HG03432 (cell line): ENCODE data around the gene SEC24A.
"Not testable (repeated sequence)": the region's sequence is repeated elsewhere in the genome, so short reads cannot be mapped to it uniquely, and the experiment has no call there.

ENCODE experiments used
- ATAC-seq: cut with Tn5 transposase; IDR thresholded peaks from one replicate; pipeline ENCODE4 v1.9.1; 2021; ENCODE audit warnings: mild to moderate bottlenecking, moderate library complexity; ENCODE audit not compliant: unreplicated experiment

Gene SEC24A

DNA sequence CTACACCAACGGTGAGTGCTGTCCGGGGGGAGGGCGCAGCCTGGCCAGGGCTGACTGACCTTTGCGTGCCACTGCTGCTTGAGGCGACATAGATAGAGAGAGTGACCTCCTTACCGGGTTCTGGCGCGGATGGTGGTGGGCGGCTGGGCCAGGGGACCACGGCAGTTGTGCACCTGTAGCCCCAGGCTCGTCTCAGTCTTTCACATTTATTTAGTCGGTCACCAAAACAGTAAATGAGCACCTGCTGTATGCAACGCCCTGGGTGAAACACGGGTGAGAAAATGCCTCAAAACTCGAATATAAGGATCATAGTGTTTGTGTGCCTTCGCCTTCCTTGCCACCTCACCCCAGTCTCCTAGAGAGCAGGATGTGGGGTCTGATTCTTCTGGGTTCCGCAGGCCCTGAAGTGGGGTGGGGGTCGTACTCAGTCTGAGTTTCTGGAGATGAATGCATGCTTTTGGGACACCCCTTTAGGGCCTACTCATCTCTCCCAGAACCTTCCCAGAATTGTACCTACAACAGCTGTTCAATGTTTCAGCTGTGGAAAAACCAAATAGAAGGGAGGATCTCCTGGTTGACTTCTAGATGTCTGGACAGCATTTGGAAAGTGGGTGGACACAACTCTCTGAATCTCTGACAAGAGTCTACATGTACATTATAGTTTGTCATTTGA, 714 bp downstream of the SEC24A start:
- ATAC-seq: no peak

DNA sequence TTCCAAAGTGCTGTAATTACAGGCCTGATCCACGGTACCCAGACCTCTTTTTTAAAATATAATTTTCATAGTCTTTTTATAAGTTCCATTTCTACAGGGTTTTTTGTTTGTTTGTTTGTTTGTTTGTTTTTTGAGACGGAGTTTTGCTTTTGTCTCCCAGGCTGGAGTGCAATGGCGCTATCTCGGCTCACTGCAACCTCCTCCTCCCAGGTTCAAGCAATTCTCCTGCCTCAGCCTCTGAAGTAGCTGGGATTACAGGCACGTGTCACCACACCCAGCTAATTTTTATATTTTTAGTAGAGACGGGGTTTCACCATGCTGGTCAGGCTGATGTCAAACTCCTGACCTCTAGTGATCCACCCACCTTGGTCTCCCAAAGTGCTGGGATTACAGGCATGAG, 2.1 kb downstream of the SEC24A start:
- not testable (repeated sequence) for ATAC-seq

DNA sequence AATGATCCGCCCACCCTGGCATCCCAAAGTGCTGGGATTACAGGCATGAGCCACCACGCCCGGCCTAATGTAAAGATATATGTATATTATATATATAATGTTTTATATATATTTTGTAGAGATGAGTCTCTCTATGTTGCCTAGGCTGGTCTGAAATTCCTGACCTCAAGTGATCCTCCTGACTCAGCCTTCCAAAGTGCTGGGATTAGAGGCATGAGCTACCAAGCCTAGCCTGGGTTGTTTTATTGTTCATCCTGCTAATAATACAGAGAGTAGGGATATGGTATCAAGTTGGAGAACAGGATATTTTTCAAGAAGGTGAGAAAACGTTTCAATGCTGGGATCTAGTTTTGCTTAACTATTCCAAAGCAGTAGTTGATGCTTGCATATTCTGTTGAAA, 2.9 kb downstream of the SEC24A start:
- no peak for ATAC-seq

DNA sequence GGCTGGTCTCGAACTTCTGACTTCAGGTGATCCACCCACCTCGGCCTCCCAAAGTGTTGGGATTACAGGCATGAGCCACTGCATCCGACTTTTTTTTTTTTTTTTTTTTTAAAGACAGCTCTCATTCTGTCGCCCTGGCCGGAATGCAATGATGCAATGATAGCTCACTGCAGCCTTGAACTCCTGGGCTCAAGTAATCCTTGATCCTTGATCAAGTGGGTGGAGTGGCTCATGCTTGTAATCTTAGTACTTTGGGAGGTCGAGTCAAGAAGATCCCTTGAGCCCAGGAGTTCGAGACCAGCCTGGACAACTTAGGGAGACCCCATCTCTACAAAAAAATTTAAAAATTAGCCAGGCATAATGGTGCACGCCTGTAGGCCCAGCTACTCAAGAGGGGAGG, 8.1 kb downstream of the SEC24A start:
- ATAC-seq: no peak

DNA sequence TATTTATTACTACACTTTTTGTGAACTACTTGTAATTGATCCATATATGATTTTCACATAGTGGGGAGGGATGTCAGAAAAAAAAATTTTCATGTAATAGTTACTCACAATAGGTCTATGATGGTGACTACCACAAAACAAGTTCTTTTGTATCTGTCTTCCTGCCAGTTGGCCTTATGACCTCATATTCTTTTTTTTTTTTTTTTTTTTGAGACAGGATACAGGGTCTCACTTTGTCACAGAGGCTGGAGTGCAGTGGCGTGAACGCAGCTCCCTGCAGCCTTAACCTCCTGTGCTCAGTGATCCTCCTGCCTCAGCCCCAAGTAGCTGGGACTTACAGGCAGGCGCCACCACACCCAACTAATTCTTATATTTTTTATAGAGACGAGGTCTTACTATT, 10.9 kb downstream of the SEC24A start:
- no peak for ATAC-seq

DNA sequence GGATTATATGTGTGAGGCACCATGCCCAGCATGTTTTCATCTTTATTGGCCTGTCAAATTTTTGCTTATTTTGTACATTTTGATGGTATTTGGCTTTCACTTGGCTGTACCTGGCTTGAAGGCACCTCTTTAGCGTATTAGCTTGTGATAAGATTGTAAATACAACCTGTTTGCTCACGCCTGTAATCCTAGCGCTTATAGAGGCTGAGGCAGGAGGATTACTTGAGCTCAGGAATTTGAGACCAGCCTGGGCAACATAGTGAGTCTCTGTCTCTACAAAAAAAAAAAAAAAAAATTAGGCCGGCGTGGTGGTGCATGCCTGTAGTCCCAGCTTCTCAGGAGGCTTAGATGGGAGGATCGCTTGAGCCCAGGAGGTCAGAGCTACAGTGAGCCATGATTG, 11.3 kb downstream of the SEC24A start:
- ATAC-seq: no peak

DNA sequence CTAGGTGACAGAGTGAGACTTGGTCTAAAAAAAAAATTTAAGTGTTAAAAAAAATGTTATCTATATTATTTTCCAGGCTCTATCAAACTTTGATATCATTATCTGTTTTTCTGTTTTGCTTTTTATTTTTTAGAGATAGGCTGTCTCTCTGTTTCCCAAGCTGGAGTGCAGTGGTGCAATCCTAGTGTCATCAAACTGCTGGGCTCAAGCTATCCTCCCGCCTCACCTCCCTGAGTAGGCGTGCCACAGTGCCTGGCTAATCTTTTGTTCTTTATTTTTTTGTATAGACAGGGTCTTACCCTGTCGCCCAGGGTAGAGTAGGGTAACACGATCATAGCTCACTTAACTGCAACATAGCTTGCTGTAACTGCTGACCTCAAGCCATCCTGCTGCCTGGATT, 14.4 kb downstream of the SEC24A start:
- no peak for ATAC-seq

DNA sequence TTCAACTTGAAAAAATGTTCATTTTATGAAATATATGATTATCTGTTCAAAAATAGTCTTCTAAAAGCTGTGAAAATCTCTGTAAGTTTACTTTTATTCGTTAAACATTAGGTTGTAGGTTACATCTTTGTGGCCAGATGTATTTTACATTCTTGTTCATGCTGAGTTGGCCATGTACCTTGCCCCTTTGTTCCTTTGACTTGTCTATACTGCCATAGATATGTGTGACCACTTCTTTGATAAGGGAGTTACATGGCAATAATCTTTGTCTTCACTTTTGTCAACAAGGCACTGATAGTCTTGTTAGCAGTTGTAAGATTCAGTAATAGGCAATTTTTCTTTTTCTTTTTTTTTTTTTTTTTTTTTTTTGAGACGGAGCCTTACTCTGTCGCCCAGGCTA, 15.9 kb downstream of the SEC24A start:
- ATAC-seq: no peak

DNA sequence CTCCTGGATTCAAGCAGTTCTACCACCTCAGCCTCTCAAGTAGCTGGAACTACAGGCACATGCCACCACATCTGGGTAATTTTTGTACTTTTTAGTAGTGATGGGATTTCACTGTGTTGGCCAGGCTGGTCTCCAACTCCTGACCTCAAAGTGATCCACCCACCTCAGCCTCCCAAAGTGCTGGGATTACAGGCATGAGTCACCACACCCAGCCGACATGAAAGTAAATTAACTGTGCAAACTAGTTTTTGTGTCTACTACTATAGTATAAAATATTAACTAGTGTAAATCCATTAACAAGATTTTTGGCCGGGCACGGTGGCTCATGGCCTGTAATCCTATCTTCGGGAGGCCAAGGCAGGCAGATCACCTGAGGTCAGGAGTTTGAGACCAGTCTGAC, 25.0 kb downstream of the SEC24A start:
- ATAC-seq: not testable (repeated sequence)

DNA sequence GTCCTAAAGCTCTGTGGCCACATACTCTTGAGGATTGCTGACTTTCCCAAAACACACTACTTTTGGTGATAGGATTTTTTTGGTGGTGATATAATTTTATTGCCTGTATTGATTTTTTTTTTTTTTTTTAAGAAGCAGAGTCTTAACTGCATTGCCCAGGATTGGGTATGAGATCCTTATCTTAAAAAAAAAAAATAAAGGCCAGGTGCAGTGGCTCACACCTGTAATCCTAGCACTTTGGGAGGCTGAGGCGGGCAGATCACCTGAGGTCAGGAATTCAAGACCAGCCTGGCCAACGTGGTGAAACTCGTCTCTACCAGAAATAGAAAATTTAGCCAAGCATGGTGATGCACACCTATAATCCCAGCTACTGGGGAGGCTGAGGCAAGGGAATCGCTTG, 28.8 kb downstream of the SEC24A start:
- ATAC-seq: not testable (repeated sequence)

DNA sequence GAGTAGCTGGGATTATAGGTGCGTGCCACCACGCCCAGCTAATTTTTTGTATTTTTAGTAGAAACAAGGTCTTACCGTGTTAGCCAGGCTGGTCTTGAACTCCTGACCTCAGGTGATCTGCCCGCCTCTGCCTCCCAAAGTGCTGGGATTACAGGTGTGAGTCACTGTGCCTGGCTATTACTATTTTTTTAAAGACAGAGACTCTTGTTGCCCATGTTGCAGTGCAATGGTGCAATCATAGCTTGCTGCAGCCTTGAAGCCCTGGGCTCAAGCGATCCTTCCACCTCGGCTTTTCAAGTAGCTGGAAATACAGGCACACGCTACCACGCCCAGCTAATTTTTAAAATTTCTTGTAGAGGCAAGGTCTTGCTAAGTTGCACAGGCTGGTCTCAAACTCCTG, 41.6 kb downstream of the SEC24A start:
- not testable (repeated sequence) for ATAC-seq

DNA sequence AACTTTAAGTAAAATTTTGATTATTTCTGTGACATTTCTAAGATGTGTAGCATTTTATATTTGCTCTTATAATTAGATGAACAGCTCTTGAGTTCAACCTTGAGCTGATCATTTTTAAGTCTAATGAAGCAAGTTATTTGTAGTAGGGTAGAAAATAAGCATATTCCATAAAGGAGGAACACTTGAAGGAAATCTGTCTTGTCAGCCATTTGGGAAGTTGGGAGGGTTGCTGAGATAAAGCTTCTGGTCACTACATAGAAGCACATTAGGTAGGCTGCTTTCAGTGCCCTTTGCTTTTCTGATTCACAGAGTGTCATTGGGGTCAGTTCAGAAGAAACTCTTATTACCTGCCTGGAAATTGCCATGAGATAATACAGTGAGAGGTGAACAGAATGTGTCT, 44.1 kb downstream of the SEC24A start:
- ATAC-seq: no peak

DNA sequence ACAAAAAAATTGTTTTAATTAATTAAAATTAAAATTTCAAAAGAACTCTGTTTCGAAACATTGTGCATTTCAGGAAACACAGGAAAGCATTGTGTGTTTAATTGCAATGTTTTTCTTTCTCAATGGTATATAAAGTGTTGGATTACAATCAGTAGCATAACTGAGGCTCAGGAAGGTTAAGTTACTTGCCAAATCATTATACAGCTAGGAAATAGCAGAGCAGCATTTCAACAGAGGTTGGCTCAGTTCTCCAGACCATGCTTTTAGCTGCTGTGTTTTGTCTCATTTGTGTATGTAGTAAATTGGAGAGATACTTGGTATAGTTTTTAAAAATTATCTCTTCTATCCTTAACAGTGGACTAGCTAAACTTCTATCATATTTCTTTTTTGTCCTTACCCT, 59.7 kb downstream of the SEC24A start:
- no peak for ATAC-seq

DNA sequence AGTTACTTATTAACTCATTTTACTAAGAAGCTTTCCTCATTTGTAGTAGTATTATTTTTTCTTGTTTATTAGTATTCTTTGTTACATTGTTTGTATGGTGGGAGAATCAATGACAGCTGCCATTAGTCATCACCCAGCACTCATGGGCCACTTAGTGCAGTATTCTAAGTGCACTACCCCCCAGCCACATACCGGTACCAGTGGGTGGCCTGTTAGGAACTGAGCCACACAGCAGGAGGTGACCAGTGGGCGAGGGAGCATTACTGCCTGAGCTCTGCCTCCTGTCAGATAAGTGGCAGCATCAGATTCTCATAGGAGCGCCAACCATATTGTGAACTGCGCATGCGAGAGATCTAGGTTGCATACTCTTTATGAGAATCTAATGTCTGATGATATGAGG, 65.5 kb downstream of the SEC24A start:
- no peak for ATAC-seq

DNA sequence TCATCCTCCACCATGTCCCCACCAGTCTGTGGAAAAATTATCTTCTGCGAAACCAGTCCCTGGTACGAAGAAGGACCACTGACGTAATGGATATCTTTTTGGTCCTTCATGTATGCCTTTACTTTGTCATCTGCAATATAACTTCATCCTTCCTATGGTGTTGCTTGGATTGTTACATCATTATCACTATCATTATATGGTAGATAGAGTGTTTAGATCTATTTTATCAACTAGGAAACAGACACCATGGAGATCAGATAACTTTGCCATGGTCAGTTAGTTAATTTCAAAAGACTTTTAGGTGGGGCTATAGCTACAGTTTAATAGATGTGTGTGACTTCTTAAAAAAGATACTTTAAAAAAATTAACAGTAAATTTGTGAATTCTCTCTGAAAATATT, 66.0 kb downstream of the SEC24A start:
- no peak for ATAC-seq

DNA sequence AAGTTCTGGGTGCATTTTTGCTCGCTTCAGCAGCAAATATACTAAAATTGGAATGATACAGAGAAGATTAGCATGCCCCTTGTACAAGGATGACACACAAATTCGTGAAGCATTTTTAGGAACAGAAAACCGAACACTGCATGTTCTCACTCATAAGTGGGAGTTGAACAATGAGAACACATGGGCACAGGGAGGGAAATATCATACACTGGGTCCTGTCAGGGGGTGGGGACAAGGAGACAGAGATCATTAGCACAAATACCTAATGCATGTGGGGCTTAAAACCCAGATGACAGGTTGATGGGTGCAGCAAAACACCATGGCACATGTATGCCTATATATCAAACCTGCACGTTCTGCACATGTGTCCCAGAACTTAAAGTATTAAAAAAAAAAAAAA, 66.9 kb downstream of the SEC24A start:
- not testable (repeated sequence) for ATAC-seq

DNA sequence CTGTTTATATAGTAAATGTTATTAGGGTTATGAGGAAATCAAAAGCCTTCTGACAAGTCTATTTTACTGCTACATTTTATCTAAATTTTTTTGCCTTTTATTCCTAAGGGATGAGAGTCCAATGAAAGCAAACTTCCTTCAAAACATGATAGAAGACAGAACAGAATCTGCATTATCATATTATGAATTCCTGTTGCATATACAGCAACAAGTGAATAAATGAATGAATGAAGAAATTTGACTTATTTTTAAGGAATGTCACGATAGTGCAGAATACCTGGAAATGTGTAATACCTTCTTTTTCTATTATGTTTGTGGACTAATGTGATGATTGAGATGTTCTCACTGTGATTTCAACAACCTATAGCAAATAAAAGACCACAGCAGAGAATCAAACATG, 76.3 kb downstream of the SEC24A start:
- no peak for ATAC-seq

DNA sequence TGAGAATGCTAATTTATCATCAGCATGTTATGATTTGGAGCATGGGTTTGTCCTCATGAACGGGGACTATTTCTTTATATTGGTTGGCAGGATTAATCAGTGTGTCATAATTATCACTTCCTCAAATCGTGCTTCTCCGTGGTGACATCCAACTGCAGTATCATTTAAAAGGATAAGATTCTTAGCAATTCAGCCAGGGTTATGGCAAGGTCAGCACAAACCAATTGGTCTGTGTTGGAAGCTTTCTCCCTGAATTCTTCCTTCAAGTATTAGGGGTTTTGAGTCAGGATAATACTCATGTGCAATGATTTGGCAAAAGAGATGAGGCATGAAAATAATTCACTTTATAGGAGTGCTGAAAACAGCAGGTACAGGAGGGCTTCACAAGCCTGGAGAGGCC, 84.2 kb downstream of the SEC24A start:
- ATAC-seq: no peak

DNA sequence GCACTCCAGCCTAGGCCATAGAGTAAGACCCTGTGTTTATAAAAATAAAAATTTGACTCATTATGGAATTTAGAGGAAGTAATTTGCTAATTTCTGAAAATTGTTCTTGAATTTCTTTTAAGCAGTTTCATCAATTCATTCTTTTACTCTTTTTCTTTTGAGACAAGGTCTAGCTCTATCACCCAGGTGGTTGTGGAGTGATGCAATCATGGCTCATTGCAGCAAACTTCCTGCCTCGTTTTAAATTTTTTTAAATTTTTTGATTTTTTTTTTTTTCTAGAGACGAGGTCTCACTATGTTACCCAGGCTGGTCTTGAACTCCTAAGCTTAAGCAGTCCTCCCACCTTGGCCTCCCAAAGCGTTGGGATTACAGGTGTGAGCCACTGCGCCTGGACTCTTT, 86.7 kb downstream of the SEC24A start:
- no peak for ATAC-seq

DNA sequence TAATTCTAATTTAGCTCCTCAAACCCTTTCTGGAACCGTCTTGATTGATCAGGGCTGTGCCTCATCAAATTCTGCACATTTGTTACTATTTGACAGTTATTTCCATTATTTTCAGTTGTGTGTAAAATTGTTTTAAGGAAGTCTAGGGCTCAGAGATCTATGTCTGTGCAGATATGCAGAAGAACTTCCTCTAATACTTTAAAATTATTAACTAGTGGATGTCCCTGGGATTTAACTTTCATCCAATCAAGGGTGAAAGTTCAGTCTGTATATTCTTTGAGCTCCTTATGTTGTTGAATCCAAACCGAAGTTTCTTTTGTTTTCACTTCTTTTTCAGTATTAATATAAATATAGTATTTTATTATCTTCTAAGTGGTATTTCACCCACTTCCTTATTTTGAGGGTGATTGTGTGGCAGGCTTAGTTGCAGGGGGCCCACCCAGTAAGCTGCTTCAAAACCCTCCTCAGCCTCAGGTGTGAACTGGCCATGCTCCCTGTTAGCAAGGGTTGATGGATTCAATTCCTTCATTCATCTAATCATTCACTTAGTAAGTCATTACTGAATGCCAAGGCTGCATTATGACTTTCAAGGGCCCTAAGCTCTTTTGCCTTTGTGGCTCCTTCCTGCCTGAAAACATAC, 87.7 kb downstream of the SEC24A start:
- no peak for ATAC-seq

DNA sequence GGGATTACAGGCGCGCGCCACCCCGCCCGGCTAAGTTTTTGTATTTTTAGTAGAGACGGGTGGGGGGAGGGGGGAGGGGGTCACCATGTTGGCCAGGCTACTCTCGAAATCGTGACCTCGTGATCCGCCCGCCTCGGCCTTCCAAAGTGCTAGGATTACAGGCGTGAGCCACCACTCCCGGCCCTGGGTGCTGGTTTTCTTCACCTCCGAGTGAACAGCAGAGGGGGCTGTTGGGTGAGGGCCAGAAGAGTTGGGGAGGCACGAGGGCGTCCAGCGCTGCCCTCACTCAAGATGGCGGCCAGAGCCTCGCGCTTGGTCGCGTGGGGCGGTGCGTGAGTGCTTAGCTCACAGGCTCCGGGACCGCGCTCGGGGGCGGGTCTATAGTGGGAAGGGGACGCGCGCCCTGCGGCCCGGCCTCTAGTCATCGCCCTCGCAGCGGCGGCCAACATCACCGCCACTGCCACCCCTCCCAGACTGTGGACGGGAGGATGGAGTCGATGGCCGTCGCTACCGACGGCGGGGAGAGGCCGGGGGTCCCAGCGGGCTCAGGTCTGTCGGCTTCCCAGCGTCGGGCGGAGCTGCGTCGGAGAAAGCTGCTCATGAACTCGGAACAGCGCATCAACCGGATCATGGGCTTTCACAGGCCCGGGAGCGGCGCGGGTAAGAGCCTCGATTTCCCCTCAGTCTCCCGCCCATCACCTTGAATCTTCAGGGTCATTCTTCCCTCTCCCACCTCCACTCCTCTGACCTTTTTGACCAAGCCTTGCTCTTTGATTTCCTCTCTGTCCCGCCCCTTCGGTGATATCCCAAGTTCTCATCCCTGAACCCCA, 89.8 kb downstream of the SEC24A start, which contains the start of gene CAMLG:
CAMLG (plus strand) TSS at position 416 of the 830 bp plus-strand sequence; CDS start at position 489, 73 bp downstream.
- ATAC-seq: peak; percentile 97
